ENCODE data around the gene SLC17A4. TPM values are rescaled to one million over a fixed set of nuclear protein-coding genes. Genes with fewer than 3 reads are reported as not detected.

The SLC17A4 gene
- total RNA-seq, 1 experiment from 2014 or later: not detected

- DNase-seq (ENCODE audit: low spot score): no peak
Observed at GRCh38 chr6:25749837-25750236, 4.7 kb upstream of the SLC17A4 start.

GRCh38 chr6:25750906-25751305 lies 3.6 kb upstream of the SLC17A4 start:
- DNase-seq (ENCODE audit: low spot score): no peak

DNA sequence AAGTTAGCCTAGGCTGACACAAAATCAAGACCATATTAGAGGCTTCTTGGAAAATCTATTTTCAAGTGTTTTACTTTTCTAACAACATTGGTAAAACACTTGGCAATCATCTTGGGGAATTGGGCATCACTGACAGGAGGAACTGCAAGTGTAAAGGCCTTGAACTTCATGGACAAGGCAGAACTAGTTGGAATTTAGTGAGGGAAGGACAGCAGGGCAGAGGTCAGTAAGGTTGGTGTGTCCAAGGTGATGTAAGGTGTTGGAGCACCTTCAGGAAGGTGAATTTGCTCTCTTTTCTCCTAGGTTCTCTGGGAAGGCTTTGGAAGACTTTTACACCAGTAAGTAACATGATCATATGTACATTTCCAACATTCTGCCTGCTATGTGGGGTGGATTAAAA lies 1.5 kb upstream of the SLC17A4 start:
- no peak for DNase-seq (ENCODE audit: low spot score)

- no peak for DNase-seq (ENCODE audit: low spot score)
Observed at GRCh38 chr6:25755483-25755882, 941 bp downstream of the SLC17A4 start.

DNA sequence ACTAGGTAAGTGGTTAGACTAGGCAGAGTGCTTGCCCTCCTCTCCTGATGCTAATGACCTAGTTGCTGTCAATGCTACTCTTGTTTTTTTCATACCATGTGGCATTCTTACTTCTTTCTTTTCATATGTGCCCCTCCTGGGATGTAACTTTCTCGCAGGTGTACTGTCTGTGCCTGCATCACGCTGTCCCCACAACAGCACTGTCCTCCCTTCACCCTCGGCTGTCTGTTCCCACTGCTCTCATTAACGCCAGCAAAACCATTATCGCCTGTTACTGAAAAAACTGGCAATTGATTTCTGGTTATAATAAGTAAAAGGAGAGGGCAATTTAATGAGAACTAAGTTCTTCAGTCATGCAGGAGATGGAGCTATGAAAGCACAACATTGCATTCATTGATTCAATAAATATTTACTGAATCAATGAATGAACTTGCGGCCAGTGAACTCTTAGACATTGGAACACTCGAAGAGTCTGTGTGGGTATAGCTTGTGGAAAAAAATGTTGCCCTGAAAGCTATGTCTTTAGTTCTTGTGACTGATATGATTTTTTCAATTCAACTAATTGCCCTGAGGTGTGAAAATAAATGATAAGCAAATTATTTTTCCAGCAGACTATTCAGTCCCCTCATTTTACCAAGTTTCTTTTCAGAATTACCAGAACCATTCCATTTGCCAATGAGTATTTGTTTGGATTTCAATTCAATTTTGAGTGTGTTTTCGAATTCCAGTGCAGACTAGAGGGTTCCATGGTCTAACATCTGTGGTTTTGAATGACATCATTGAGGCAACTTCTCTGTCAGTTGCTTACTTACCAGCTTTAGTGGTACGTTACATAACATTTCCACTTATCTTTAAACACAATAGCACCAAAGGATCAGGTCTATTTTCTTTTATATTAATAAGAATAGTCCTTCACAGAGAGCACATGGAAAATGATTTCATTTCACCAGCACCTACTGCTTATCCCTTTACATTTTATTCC lies 2.1 kb downstream of the SLC17A4 start:
- no peak for DNase-seq (ENCODE audit: low spot score)

- no peak for DNase-seq (ENCODE audit: low spot score)
Observed at GRCh38 chr6:25757936-25758642, 3.5 kb downstream of the SLC17A4 start.

- no peak for DNase-seq (ENCODE audit: low spot score)
Observed at GRCh38 chr6:25764611-25765010, 10.1 kb downstream of the SLC17A4 start.

- no peak for DNase-seq (ENCODE audit: low spot score)
Observed at GRCh38 chr6:25768566-25768965, 14.0 kb downstream of the SLC17A4 start.

DNA sequence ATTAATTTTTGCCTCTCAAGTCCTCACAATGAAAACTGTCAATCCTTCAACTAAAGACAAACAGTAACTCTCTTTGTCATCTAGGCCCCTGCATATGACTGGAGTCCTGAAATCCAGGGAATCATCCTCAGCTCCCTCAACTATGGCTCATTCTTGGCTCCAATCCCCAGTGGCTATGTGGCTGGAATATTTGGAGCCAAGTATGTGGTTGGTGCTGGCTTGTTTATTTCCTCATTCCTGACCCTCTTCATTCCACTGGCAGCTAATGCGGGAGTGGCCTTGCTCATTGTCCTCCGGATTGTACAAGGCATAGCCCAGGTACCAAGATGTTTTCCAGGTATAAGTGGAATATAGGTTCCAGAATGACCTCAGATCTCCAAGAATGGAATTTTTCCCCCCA lies 15.4 kb downstream of the SLC17A4 start:
- peak; percentile 13 for DNase-seq (ENCODE audit: low spot score)

- DNase-seq (ENCODE audit: low spot score): no peak
Observed at GRCh38 chr6:25774120-25774715, 19.7 kb downstream of the SLC17A4 start.

GRCh38 chr6:25777031-25777430 lies 22.5 kb downstream of the SLC17A4 start:
- no peak for DNase-seq (ENCODE audit: low spot score)

DNA sequence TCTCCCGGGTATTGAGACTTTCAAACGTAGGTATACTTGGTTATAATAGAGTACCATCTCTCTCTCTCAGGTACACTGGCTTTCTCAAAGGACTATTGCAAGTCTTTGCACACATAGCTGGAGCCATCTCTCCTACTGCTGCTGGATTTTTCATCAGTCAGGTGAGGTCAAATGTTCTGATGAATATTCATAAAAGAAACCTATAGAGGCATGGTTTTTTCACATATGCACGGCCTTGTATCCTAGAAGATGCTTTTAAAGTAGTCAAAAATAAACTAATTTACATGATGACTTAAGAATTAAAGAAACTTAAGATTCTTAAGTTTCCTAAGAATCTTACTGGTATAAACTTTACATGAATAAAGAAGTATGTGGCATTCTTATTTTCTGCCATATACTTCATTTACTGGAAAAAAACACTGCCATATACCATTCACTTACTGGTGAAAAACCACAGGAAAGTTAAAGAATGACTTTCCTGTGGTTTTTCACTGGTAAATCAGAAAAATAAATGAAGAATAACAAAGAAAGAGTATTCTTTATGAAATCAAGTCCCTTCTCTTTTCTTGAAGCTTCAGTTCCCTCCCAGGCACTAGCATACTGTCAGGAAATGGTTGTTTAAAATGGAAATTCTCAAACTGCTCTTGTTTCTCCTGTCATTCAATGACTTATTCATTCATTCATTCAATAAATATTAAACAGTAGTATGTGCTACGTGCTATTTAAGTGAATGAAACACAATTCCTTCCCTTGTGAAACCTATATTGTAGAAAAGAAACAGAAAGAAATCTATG lies 23.5 kb downstream of the SLC17A4 start:
- DNase-seq (ENCODE audit: low spot score): no peak

DNA sequence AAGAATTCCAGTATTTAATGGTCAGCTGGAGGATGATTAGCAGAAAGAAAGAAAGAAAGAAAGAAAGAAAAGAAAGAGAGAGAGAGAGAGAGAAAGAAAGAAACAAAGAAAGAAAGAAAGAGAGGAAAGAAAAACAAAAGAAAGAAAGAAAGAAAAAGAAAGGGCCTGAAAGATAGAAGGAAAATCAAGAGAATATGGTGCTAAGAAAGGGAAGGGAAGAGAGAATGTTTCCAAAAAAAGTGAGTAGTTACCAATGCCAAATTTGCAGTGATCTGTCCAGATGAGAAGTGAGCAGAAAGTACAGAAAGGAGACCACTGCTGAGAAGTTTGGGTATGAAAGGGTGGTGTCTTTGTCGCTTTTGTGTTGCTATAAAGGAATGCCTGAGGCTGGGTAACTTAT lies 26.6 kb downstream of the SLC17A4 start:
- DNase-seq (ENCODE audit: low spot score): no peak

DNA sequence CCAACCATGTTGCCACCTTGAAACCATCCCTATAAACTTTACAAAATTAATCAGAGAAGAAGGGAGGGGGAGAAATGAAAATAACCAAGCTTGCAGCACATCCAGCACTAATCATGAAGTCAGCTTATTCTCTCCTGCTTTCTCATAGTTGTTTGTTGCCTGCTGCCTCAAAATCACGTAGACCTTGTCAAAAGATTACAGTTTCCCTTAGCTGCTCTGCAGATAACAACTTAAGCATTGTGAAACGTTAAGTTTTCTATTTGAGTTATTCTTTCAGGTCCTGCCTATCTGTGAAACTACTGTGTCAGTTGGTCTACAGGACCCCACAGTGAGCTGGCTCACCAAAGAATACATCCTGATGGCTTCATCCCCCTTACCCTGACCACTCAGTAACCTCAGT lies 32.9 kb downstream of the SLC17A4 start:
- DNase-seq (ENCODE audit: low spot score): no peak

DNA sequence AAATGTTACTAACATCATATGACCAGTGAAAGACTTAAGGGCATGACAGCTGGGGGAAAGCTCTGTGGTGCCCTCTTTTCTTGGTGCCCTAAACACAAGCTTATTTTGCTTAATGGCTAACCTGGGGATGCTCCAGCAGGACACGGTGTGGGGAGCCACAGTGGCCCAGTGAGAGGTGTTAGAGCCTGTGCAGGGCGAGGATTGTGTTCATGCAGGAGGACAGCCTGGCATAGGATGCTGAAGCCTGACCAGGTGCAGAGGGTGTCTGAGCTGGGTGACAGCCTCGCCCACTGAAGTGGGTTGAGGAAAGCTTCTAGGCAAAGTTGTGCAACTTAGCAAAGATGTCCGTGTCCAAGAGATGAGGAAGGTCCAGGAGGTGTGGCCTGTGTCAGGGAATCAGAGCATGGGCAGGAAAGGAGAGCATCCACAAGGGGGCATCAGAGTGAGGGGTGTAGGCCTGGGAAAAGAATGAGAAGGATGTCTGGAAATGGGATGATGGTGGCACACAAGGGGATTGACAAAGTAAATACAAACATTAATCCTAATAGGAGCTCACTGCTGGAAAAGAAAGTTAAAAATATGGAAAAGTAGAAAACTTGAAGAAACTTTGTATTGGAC lies 33.9 kb downstream of the SLC17A4 start:
- peak; percentile 51 for DNase-seq (ENCODE audit: low spot score)

DNA sequence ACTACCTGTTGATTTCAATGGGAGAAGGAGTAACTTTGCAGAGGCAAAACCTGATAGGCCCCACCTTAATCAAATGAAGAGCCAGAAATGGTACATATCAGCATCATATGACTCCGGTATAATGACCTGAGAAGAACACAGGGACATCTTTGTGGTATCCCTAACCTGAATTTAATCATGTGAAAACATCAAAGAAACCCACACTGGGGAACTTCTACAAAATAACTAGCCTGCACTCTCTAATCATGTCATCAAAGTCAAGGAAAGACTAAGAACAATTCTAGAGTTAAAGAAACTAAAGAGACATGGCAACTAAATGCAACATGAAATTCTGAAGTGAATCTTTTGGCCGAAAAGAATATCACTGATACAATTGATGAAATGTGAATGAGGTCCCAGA lies 34.9 kb downstream of the SLC17A4 start:
- no peak for DNase-seq (ENCODE audit: low spot score)

DNA sequence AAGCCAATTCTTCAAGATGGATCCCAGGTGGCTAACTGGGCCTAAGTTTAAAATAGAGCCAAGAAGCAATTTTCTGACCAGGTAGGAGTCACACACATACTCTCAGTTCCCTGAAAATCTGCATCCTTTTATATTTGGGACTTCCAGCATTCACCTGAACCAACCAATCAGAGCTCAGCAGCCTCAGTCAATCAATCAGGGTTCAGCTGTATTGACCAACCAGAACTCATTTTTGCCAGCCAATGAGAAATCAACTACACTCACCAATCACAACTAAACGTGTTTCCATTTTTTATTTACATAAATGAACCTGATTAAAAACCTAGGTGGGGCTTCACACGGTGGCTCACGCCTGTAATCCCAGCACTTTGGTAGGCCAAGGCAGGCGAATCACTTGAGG lies 37.5 kb downstream of the SLC17A4 start:
- DNase-seq (ENCODE audit: low spot score): no peak

GRCh38 chr6:25793970-25794369 lies 39.4 kb downstream of the SLC17A4 start:
- DNase-seq (ENCODE audit: low spot score): no peak

GRCh38 chr6:25794784-25795183 lies 40.2 kb downstream of the SLC17A4 start:
- no peak for DNase-seq (ENCODE audit: low spot score)

GRCh38 chr6:25801436-25801835 lies 46.9 kb downstream of the SLC17A4 start:
- no peak for DNase-seq (ENCODE audit: low spot score)

DNA sequence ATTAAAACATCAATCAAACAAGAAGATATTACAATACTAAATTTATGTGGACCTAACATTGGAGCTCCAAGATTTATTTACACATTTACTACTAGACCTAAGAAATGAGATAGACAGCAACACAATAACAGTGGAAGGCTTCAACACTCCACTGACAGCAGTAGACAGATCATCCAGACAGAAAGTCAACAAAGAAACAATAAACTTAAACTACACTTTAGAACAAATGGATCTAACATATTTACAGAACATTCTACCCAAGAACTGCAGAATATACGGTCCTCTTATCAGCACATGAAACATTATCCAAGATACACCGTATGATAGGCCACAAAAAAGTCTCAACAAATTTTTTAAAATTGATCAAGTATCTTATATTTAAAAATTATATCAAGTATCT lies 50.3 kb downstream of the SLC17A4 start:
- DNase-seq (ENCODE audit: low spot score): no peak

Measured in A172 (cell line).